Stimulated activated CD4-positive, alpha-beta T cell treated with anti-CD3 and anti-CD28 coated beads, Interleukin-4, amount 100 ng/mL, for 48 hours (primary cell): ENCODE measurements around the gene VIPR2.

ENCODE experiments used
- DNase-seq, 2 donors: peaks; one replicate each; pipeline ENCODE4 v3.0.0-alpha.2; 2020; ENCODE audit warnings: low read depth in 2 of 2

Gene VIPR2

DNA sequence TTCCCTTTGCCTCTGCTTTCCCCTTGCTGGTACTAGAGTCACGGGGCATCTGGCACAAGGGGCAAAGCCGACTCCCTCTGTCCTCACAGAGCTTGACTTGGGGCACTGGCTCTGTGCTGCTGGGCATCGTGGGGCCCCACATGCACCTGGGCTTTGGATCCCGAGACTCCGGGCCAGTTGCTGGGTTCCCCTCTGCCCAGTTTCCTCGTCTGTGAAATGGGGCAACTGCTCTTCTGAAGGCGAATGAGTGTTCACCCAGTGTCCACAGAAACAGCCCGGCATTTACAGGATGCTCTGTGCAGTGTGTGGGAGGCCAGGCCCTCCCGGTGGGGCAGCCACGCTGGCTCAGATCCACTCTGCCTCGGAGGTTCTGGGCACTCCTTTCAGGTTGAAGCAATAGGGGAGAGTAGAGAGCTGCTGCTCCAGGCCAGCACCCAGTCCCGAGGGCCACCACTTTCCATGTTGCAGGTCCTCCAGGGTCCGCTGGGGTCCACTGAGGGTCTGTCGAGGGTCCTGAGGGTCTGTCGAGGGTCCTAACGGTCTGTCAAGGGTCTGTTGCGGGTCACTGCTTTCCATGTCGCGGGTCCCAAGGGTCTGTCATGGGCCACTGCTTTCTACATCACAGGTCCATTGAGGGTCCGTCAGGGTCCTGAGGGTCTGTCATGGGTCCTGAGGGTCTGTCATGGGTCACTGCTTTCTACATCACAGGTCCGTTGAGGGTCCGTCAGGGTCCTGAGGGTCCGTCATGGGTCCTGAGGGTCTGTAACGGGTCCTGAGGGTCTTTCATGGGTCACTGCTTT lies 103.6 kb downstream of the VIPR2 start:
- DNase-seq, result no peak

DNA sequence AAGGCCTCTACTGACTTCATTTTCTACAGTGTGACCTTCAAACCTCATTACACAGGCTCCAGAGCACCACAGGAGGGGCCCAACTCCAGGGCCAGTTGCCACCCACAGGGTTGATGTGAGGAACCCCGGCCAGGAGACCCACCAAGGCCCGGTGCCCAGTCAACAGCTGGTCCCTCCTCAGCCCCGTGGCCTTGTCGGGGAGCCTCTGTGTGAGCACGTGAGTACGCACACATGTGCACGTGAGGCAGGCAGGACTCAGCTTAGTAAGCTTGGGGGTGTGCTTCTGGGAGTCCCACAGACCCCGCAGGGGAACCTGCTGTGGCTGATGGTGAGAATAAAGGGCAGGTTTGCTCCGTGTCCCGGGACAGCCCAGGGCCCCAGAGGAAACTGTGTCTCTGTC lies 104.5 kb downstream of the VIPR2 start:
- no peak for DNase-seq

DNA sequence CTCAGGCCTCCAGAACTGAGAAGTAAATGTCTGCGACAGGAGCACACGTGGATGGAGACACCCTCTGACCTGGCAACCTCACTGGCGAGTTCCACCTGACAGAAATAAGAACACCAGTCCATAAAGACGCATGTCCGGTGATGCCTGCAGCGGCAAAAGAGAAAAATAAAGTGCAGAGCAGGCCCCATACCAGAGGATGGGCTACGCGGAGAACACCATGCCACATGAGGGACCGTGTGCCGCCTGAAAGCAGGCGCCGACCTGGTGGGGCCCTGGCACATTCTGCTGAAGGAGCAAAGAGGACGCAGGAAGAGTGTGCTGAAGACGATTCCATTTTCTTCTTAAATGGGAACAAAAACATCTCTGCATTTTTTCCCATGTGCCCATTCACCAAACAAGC lies 105.0 kb downstream of the VIPR2 start:
- no peak for DNase-seq

DNA sequence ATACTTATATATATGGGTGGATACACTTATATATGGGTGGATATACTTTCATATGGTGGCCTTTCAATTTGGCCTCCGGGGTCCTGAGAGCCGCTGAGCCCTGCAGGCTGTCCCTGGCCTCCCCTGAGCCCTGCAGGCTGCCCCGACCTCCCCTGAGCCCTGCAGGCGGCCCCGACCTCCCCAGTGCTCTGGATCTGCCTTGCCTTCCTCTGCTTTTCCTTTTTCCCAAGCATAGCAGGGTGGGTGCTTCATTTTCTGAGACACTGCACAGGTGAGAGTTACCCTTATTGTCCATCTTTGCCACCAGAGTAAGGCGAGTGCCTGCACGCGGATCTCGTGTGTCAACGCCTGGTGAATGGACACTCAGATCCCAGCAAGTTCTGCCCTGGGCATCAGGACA lies 106.6 kb downstream of the VIPR2 start:
- DNase-seq, result no peak

DNA sequence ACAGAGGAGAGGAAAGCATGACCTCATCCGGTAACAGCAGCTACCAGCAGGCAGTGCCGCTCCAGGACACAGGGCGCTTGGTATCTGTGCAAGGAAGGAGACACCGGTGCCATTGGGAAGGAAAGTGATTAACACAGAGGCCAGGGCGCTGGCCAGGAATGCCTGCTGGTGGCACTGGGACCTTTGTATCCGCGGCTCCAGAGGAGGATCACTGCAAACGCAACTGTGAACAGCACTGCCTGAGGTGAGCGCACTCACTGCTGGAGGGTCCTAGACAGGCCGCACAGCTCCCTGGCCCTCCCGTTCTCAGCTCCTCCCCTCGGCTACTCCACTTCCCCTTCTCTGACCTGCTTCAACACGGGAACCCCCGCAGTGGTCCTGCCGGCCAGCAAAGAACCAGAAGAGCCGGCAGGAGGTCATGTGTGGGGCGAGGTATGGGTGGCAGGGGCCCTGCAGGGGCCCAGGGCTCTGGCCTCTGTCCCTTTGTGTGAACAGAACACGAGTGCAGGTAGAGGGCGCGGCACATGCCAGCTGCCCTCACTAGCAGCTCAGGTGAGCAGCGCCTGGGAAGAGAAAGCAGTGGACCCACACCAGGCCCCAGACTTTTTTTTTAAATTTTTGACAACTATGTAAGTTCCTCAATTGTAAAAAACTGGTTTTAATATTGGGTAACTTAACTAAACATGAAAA lies 107.6 kb downstream of the VIPR2 start:
- no peak for DNase-seq

DNA sequence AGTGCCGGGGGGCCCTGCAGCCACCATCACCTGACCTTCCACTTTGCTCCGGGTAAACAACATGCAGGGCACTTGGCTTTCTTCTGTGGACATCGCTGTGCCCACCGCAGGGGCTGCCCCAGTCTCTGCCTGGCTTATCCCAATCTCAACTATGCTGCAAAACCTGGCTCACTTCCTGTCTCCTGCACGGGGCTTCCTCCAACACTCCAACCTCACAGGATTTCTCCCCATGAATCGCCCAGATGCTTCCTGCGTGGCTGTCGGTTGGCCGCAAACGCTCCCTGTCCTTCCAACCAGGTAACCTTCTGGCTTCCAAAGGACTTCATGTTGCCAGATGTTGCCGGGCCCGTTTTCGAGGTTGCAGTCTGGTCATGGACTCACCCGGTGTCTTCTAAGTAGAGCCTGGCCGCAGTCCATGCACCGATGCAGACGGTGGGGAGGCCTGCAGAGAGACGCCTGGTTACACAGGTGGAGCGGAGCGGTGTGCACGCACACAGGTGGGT lies 109.0 kb downstream of the VIPR2 start:
- no peak for DNase-seq

DNA sequence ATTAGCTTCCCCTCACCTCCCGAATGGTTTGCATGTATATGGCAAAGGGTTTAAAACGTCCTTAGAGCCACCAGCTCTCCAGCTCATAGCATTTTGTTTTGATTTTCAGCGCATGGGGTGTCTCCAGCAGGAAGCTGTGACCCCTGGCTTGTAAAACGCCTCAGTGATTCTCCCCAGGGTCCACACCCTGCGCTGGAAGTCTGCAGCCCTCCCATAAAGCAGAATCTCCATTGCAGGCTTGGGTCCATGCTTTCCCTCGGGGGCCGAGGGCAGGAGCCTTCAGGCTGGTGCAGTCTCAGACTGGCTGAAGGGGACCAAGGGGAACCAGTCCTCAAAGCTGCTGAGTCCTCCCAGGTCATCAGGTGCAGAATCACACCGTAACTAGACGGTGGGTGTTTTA lies 109.7 kb downstream of the VIPR2 start:
- no peak for DNase-seq

DNA sequence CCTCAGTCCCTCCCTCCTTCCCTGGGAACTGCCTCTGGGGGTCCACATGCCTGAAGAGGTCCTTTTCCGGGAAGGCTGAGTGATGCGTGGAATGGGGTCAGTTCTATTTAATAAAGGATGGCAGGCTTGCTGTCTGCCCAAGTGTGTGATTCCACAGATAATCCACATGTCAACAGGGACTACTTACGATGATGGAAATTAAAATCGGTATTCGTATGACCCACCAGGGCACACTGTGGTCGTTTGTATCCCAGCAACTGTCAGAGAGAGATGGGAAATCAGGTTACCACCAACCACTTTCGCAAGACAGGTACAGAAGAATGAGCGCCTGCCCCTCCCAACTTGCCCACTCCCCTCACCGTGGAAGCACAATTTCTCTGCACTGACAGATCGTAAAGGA lies 110.3 kb downstream of the VIPR2 start:
- no peak for DNase-seq

DNA sequence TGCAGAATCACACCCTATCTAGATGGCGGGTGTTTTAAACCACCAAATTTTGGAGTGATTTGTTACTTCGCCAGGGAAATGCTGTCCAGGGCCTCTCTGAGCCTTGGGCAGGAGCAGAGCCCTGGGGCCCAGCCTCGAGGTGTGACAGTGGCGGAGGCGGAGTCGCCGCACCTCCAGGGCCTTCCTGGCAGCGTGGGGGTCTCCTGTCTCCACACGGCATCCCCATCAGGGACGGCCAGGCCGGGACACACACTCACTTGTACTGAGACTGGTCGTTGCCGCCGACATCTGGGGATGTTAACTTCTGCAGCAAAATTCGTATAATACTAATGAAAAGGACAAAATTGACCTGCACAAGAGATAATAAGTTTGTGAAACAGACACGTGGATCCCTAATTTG lies 110.7 kb downstream of the VIPR2 start:
- DNase-seq, result no peak

DNA sequence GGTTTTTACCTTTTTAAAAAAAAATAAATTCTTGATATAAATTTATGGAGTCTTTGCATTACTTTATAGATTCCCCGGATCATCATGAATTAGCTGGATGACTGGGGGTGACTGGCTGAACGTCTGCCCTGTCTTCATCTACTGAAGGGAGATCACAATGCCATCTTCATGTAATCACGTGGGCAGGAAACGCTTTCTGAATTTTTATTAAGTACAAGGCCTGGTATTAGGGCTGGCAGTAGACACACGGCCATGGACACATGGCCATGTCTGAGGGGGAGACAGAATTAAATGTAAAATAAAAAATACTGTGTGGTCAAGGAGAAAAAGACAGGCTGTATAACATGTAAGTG lies 111.2 kb downstream of the VIPR2 start:
- DNase-seq, result no peak

DNA sequence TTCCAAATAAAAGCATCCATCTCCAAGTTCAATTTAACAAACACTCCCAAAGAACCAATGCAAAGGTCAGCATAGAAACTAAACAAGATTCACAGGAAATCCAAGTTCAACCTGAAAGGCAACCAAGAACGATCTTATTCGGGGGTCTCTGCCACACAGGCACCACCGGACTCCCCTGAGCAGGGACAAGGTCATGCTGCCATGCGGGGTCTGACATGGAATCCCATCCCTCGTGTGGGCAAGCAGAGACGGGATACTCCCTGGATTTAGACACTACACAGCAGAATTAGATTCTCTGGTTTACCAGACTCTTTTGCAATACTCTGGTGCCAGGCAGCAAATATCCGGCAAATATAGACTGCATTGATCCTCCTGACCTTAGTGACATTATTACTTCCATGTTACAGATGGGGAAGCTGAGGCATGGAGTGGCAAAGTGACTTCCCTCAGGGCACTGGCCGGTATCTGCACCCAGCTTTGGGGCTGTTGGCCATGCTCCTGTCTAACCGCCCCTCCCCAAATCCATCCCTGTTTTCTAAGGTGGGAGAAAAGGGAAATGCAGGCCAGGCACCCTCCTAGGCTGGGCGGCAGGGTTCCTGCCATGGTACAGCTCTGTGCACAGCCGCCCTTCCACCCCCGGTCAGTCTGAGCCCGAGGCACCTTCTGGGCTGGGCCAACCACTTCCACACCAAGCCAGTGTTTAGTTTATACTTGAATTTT lies 111.8 kb downstream of the VIPR2 start:
- no peak for DNase-seq

DNA sequence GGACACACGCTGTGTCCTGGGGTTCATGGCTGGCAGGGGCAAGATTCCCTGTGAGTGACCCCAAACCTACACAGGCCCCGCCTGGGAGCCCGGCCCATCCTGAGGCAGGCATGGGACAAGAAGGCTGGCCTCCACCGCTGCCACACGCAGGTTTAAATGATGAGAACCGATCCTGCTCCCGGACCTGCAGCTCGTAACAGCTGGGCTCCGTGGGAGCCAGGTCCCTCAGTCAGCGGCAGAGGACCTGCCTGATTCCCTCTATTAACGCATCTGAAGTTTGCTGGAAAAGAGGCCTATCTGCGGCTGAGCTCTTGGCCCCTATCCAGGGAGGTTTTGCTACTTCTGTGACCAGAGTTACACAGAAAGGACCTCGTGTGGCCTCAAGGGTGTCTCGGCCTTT lies 112.3 kb downstream of the VIPR2 start:
- no peak for DNase-seq

DNA sequence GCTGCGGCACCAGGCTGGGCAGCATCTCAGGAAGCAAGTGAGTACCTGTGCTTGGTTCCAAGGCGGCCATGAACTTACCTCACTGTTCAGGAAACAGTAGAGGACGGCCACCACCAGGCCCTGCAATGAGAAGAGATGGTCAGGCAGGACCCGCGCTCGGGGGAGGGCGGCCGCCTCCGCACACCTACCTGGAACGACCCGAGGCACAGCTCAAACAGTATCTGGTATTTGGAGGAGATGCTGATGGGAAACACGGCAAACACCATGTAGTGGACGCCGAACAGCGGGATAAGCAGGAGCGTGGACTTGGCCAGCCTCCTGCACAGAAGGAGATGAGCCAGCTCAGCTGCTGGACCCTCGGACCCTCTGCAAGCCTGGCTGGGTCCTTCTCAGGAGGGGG lies 112.9 kb downstream of the VIPR2 start:
- DNase-seq, result no peak

DNA sequence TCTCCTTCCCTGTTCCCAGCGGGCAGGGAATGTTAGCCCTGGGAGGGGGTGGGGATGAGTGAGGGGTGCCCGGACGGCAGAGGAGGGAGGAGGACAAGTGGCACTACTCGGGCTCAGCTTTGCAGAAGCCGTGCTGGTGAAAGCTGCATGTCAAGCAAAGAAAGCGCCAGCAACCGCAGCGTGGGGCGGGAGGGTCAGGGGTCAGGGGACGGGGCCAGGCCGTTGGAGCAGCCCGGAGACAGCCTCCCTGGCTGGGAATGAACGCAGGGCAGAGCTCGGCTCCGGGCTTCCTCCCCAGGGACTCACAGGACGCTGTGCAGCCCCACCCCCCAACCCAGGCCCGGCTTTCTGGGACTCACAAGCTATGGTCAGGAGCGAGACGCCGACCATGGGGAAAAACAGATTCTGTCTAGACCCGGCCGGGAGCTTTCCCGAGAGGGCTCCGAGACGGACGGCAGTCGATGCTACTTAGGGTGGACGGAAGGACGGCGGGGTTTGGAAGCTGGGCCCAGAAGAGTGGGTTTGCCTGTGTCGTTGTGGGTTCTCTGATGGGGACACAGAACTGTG lies 113.4 kb downstream of the VIPR2 start:
- no peak for DNase-seq

DNA sequence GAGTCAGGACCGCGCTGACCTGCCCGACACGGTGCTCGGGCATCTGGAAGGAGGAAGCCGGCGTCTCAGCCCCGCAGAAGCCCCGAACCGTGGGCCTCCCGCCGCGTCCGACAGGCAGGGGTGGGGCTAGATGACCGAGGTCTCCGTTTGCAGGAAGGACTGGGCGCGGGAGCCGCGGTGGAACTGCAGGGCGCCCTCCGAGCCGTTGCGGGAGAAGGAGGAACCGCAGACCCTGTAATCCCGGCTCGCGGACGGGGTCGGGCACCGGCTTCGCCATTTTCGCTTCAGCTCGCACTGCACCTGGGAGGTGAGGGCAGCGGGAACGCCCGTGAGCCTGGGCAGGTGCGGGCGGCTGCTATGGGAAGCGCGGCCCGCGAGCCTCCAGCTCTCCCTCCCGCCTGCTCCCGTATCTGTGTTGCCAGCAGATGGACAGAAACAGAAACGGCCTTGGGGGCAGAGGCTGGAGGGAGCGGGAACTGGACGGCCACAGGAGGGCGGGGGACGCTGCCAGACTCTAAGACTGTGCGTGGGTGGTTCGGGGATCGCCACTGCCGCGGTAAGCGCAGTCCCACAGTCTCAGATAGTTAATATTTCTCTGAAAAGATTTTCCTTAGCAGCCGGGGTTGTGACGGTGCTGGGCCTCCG lies 114.1 kb downstream of the VIPR2 start:
- no peak for DNase-seq

DNA sequence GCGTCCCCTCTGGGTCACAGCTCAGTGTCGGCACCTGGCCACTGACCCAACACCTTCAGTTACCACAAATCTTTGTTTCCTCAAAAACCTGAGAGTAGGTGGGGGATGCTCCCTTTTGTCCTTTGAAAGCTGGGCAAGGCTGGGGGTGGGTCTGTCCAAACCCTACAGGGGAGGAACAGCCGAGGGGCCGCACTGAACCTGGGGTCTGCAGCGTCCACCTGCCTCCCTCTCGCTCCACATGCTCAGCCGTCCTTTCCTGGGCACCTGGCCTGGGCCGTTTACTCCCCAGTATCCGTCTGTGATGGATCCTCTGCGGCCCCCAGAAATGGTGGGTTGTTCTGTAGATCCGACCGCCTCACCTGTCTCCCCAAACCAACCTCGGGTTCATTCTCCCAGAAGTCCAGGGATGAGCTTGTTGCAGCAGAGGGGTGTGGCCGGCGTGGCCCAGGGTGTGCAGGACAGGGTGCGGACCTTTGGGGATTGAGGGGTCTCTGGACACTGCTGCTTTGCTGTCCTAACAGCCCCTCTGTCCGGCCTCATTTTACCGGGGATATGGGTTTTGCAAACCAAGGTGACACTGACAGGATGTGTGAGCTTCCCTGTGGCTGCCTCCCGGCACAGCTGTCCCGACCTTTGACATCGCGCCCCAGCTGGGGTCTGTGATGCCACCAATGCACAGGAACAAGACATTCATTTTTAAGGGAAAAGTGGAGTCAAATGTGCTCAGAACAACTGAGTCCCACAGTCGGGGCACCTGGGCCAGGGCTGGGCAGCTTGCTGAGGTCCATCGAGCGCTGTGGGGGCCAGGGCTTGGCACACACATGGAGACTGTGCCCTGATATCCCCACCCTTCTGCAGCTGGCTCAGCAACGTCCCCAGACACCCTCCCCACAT lies 115.9 kb downstream of the VIPR2 start:
- DNase-seq, result no peak

DNA sequence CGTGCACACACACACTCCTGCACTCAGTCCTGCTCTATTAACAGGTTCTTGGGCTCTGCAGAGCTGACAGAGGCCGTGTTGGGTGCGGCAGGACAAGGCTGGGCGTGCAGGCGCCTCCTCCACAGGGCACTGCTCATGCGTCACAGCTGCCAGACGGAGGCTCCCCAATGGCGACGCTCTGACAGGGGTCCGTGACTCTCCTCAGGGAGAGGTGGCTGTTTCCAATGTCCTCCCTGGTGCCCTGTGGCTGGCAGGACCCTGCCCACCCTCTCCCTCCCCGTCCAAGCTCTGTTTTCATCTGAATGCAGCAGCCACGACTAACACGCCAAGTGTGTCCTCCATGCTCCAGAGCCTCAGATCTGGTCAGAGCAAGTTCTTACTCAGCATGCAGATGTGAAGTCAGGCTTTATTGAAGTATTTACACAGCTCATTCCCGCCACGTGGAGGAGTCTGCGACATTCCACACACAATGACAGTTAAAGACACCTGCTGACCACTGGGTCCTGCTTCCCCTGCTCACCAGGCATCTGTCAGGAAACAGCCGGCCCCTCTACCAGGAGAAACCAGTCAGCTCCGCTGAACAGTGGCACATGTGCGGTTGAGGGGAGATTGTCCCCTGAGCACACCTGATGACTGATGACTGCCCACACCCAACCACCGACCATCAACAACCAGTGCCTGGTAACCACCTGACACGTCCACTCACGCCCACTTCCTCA lies 116.7 kb downstream of the VIPR2 start:
- no peak for DNase-seq

DNA sequence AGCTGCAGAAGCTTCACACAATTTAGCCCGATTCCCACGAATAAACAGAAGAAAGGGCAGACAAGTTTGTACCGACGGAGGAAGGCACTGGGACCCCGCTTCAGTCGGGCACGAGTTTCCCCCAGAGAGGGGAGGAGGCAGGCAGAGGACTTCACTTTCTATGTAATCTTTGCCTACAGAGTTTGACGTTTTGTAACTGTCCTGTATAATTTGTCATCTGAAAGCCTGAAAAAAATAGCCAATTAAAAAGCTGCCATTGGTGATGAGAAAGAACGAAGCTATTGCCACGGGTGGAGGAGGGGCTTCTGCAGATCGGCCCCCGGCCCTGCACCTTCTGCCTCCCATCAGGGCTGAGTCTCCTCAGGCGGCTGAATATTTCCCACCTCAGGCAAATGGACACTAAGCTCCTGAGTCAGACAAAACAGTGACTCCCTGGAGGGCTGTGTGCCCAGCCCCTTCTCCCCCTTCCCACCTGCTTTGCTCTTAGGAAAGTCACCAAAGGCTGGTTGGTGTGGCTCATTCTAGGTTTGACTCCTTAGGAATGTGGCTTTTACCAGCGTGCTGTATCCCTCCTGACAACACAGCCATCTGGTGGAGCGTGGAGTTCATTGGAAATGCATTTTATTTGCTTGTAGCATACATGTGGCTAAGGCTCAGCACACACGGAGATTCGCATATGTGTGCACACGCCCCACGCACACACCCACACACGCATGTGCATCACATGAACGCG lies 117.4 kb downstream of the VIPR2 start:
- DNase-seq, result no peak

DNA sequence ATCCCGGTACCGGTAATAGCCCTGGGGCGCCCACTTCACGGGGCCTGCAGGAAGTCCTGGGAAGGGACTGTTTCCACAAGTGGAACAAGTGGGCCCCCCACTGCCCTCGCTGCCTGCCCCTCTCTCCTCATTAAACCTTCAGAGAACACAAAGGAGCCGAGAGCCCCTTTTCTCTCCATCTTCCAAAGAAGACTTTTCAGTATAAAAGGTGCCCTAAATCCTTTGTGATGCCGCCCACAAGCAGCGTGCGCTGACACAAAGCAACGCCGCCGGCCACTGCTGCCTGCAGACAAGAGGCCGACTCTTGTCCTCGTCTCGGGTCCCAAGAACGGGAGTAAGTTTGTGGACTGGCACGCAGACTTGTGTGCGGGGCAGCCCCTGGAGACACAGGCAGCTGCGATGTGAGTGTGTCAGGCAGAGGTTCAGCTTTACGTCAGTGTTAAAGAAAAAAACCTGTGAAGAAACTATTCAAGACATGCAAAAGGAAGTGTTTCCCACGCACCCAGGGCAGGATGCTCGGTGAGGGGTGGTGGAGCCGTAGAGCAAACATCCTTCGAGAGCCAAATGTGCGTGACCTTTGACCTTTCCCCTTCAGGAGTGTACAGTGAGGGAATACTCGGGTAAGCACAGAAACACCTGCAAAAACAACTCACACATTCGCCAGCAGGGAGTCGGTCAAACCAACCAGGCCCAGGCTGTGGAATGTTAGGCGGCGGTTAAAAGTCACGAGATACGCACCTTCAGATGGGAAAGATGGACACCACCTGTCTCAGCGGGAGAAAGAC lies 118.2 kb downstream of the VIPR2 start:
- DNase-seq, result no peak
